Measurements from ENCODE around the gene ANKRD44. TPM values are rescaled to one million over a fixed set of nuclear protein-coding genes. Genes with fewer than 3 reads are reported as not detected.
A peak's percentile ranks its signal among the peaks of the same experiment; 100 is the strongest.

ANKRD44 gene
- total and polyA plus RNA-seq, 4 experiments from 2014 or later = 51.5 to 248 (median 158) TPM

- POLR2A ChIA-PET (ENCODE audit: partially characterized antibody) = interaction anchor here (0.6 kb wide), 1 partner anchor 8 kb away, joined by 3 read pairs; no protein-coding TSS in a partner anchor
- intact Hi-C loops (cut with micrococcal nuclease) = no loop called here
- H3K9me3 Mint-ChIP-seq = peaks cover 0 to 8% (median 4%) of the 10 kb centered on the region in 8 donors
Observed at GRCh38 chr2:196974970-196975369, 335.6 kb downstream of the ANKRD44 start.

GRCh38 chr2:196971574-196972279, 338.9 kb downstream of the ANKRD44 start:
- H3K36me3 Mint-ChIP-seq = peaks cover 0 to 4% of the 10 kb centered on the region in 2 donors
- Histone ChIP-seq H3K4me1 (ENCODE audit: insufficient read depth, low read length) (no peaks in the 10 kb centered on the region), H3K27ac (ENCODE audit: low read depth, low read length) (no peak overlapping the region), H3K27me3 (ENCODE audit: insufficient read depth, low read length) (no peaks in the 10 kb centered on the region), H3K9me3 (ENCODE audit: control insufficient read depth in 1 of 2, low read length in 2 of 2) (no peaks in the 10 kb centered on the region), H3K36me3 (ENCODE audit: insufficient read depth, low read length) (no peaks in the 10 kb centered on the region), H3K4me3 (ENCODE audit: low read length in 2 of 2) (no peak overlapping the region)
- POLR2A ChIA-PET (ENCODE audit: partially characterized antibody) = no interaction called here
- no peaks in the 10 kb centered on the region for H3K4me1 Mint-ChIP-seq
- intact Hi-C loops (cut with micrococcal nuclease) = no loop called here
- no peak for DNase-seq
- no peak overlapping the region for H3K4me3 Mint-ChIP-seq
- H3K9me3 Mint-ChIP-seq = peaks cover 0 to 4% (median 0%) of the 10 kb centered on the region in 8 donors
- no peaks in the 10 kb centered on the region for H3K27me3 Mint-ChIP-seq
- no peak overlapping the region for H3K27ac Mint-ChIP-seq
- CTCF ChIA-PET (ENCODE audit: partially characterized antibody) = no interaction called here

More at GRCh38 chr2:196974970-196975369, 335.6 kb downstream of the ANKRD44 start:
- Histone ChIP-seq H3K27ac (ENCODE audit: low read depth, low read length) (no peak overlapping the region), H3K4me3 (ENCODE audit: low read length in 2 of 2) (no peak overlapping the region), H3K36me3 (ENCODE audit: insufficient read depth, low read length) (no peaks in the 10 kb centered on the region), H3K9me3 (ENCODE audit: control insufficient read depth in 1 of 2, low read length in 2 of 2) (no peaks in the 10 kb centered on the region), H3K27me3 (ENCODE audit: insufficient read depth, low read length) (no peaks in the 10 kb centered on the region), H3K4me1 (ENCODE audit: insufficient read depth, low read length) (no peaks in the 10 kb centered on the region)
- DNase-seq = no peak
- H3K4me3 Mint-ChIP-seq = no peak overlapping the region
- H3K27ac Mint-ChIP-seq = no peak overlapping the region
- H3K27me3 Mint-ChIP-seq = no peaks in the 10 kb centered on the region
- CTCF ChIA-PET (ENCODE audit: partially characterized antibody) = no interaction called here
- H3K4me1 Mint-ChIP-seq = peaks cover 0 to 5% (median 3%) of the 10 kb centered on the region in 4 donors
- H3K36me3 Mint-ChIP-seq = no peaks in the 10 kb centered on the region

- ChIA-PET POLR2A (ENCODE audit: partially characterized antibody) (no interaction called here), CTCF (ENCODE audit: partially characterized antibody) (no interaction called here)
- H3K27me3 ChIP-seq (ENCODE audit: insufficient read depth, low read length) = no peaks in the 10 kb centered on the region
- no peak overlapping the region for H3K27ac Mint-ChIP-seq
- no peaks in the 10 kb centered on the region for H3K27me3 Mint-ChIP-seq
- no peak overlapping the region for H3K27ac ChIP-seq (ENCODE audit: low read depth, low read length)
- no peaks in the 10 kb centered on the region for H3K36me3 ChIP-seq (ENCODE audit: insufficient read depth, low read length)
- intact Hi-C loops (cut with micrococcal nuclease) = no loop called here
- no peaks in the 10 kb centered on the region for H3K9me3 ChIP-seq (ENCODE audit: control insufficient read depth in 1 of 2, low read length in 2 of 2)
- DNase-seq = no peak
- H3K4me1 Mint-ChIP-seq = no peaks in the 10 kb centered on the region
- H3K36me3 Mint-ChIP-seq = peaks cover 0 to 4% of the 10 kb centered on the region in 2 donors
- H3K4me3 ChIP-seq (ENCODE audit: low read length in 2 of 2) = no peak overlapping the region
- peaks cover 0 to 4% (median 0%) of the 10 kb centered on the region in 8 donors for H3K9me3 Mint-ChIP-seq
- no peak overlapping the region for H3K4me3 Mint-ChIP-seq
- H3K4me1 ChIP-seq (ENCODE audit: insufficient read depth, low read length) = no peaks in the 10 kb centered on the region
Observed at GRCh38 chr2:196970099-196970498, 340.5 kb downstream of the ANKRD44 start.

- no peaks in the 10 kb centered on the region for H3K9me3 ChIP-seq (ENCODE audit: control insufficient read depth in 1 of 2, low read length in 2 of 2)
- DNase-seq = no peak
- H3K27ac Mint-ChIP-seq = peak overlapping the region in 1 of 7 donors; percentile 1
- H3K4me1 ChIP-seq (ENCODE audit: insufficient read depth, low read length) = no peaks in the 10 kb centered on the region
- H3K36me3 ChIP-seq (ENCODE audit: insufficient read depth, low read length) = no peaks in the 10 kb centered on the region
- peaks cover 0 to 2% (median 0%) of the 10 kb centered on the region in 8 donors for H3K9me3 Mint-ChIP-seq
- no peak overlapping the region for H3K4me3 Mint-ChIP-seq
- intact Hi-C loops (cut with micrococcal nuclease) = no loop called here
- no peaks in the 10 kb centered on the region for H3K27me3 Mint-ChIP-seq
- H3K27me3 ChIP-seq (ENCODE audit: insufficient read depth, low read length) = no peaks in the 10 kb centered on the region
- ChIA-PET CTCF (ENCODE audit: partially characterized antibody) (no interaction called here), POLR2A (ENCODE audit: partially characterized antibody) (no interaction called here)
- no peaks in the 10 kb centered on the region for H3K4me1 Mint-ChIP-seq
- no peak overlapping the region for H3K4me3 ChIP-seq (ENCODE audit: low read length in 2 of 2)
- no peak overlapping the region for H3K27ac ChIP-seq (ENCODE audit: low read depth, low read length)
- H3K36me3 Mint-ChIP-seq = peaks cover 0 to 4% of the 10 kb centered on the region in 2 donors
Observed at GRCh38 chr2:196968516-196968915, 342.1 kb downstream of the ANKRD44 start.

GRCh38 chr2:196967775-196968174, 342.8 kb downstream of the ANKRD44 start:
- no peak overlapping the region for H3K4me3 ChIP-seq (ENCODE audit: low read length in 2 of 2)
- no peak overlapping the region for H3K27ac ChIP-seq (ENCODE audit: low read depth, low read length)
- H3K4me3 Mint-ChIP-seq = no peak overlapping the region
- peaks cover 0 to 7% of the 10 kb centered on the region in 2 donors for H3K36me3 Mint-ChIP-seq
- CTCF ChIA-PET (ENCODE audit: partially characterized antibody) = no interaction called here
- H3K4me1 ChIP-seq (ENCODE audit: insufficient read depth, low read length) = peaks cover 3% of the 10 kb centered on the region
- intact Hi-C loops (cut with micrococcal nuclease) = no loop called here
- H3K27ac Mint-ChIP-seq = peak overlapping the region in 2 of 7 donors; percentile 6 to 22
- peaks cover 0 to 4% (median 2%) of the 10 kb centered on the region in 4 donors for H3K4me1 Mint-ChIP-seq
- POLR2A ChIA-PET (ENCODE audit: partially characterized antibody) = no interaction called here
- DNase-seq = no peak
- H3K27me3 ChIP-seq (ENCODE audit: insufficient read depth, low read length) = no peaks in the 10 kb centered on the region
- H3K9me3 Mint-ChIP-seq = peaks cover 0 to 2% (median 0%) of the 10 kb centered on the region in 8 donors
- no peaks in the 10 kb centered on the region for H3K36me3 ChIP-seq (ENCODE audit: insufficient read depth, low read length)
- H3K27me3 Mint-ChIP-seq = no peaks in the 10 kb centered on the region
- H3K9me3 ChIP-seq (ENCODE audit: control insufficient read depth in 1 of 2, low read length in 2 of 2) = no peaks in the 10 kb centered on the region

- intact Hi-C loops (cut with micrococcal nuclease) = no loop called here
- peaks cover 0 to 7% of the 10 kb centered on the region in 2 donors for H3K36me3 Mint-ChIP-seq
- H3K4me3 Mint-ChIP-seq = no peak overlapping the region
- Histone ChIP-seq H3K4me3 (ENCODE audit: low read length in 2 of 2) (no peak overlapping the region), H3K9me3 (ENCODE audit: control insufficient read depth in 1 of 2, low read length in 2 of 2) (no peaks in the 10 kb centered on the region), H3K27me3 (ENCODE audit: insufficient read depth, low read length) (no peaks in the 10 kb centered on the region), H3K4me1 (ENCODE audit: insufficient read depth, low read length) (peaks cover 3% of the 10 kb centered on the region), H3K36me3 (ENCODE audit: insufficient read depth, low read length) (no peaks in the 10 kb centered on the region), H3K27ac (ENCODE audit: low read depth, low read length) (no peak overlapping the region)
- H3K4me1 Mint-ChIP-seq = peaks cover 0 to 5% (median 2%) of the 10 kb centered on the region in 4 donors
- H3K9me3 Mint-ChIP-seq = peaks cover 0 to 2% (median 0%) of the 10 kb centered on the region in 8 donors
- CTCF ChIA-PET (ENCODE audit: partially characterized antibody) = no interaction called here
- H3K27ac Mint-ChIP-seq = no peak overlapping the region
- no peak for DNase-seq
- POLR2A ChIA-PET (ENCODE audit: partially characterized antibody) = no interaction called here
- no peaks in the 10 kb centered on the region for H3K27me3 Mint-ChIP-seq
Observed at GRCh38 chr2:196967116-196967515, 343.5 kb downstream of the ANKRD44 start.

- peaks cover 0 to 7% (median 2%) of the 10 kb centered on the region in 4 donors for H3K4me1 Mint-ChIP-seq
- H3K9me3 Mint-ChIP-seq = peaks cover 0 to 2% (median 0%) of the 10 kb centered on the region in 8 donors
- Histone ChIP-seq H3K36me3 (ENCODE audit: insufficient read depth, low read length) (no peaks in the 10 kb centered on the region), H3K9me3 (ENCODE audit: control insufficient read depth in 1 of 2, low read length in 2 of 2) (no peaks in the 10 kb centered on the region), H3K4me1 (ENCODE audit: insufficient read depth, low read length) (peaks cover 3% of the 10 kb centered on the region), H3K27ac (ENCODE audit: low read depth, low read length) (no peak overlapping the region), H3K27me3 (ENCODE audit: insufficient read depth, low read length) (no peaks in the 10 kb centered on the region), H3K4me3 (ENCODE audit: low read length in 2 of 2) (no peak overlapping the region)
- ChIA-PET POLR2A (ENCODE audit: partially characterized antibody) (no interaction called here), CTCF (ENCODE audit: partially characterized antibody) (no interaction called here)
- H3K27me3 Mint-ChIP-seq = no peaks in the 10 kb centered on the region
- intact Hi-C loops (cut with micrococcal nuclease) = no loop called here
- H3K36me3 Mint-ChIP-seq = peaks cover 0 to 7% of the 10 kb centered on the region in 2 donors
- no peak for DNase-seq
- no peak overlapping the region for H3K4me3 Mint-ChIP-seq
- no peak overlapping the region for H3K27ac Mint-ChIP-seq
Observed at GRCh38 chr2:196966061-196966460, 344.5 kb downstream of the ANKRD44 start.

All from CD4-positive, alpha-beta memory T cell (primary cell).